GM19455 (cell line): ENCODE results near the gene KRTAP10-11.
"Not testable (repeated sequence)": the region's sequence is repeated elsewhere in the genome, so short reads cannot be mapped to it uniquely, and the experiment has no call there.

Experiments used
- ATAC-seq: cut with Tn5 transposase; IDR thresholded peaks from one replicate; pipeline ENCODE4 v1.9.1; 2021; ENCODE audit not compliant: unreplicated experiment

Gene KRTAP10-11

GRCh38 chr21:44638506-44639330, 7.5 kb upstream of the KRTAP10-11 start:
- not testable (repeated sequence) for ATAC-seq

GRCh38 chr21:44639331-44639655, 6.9 kb upstream of the KRTAP10-11 start:
- no peak for ATAC-seq

- no peak for ATAC-seq
Measured at GRCh38 chr21:44640761-44641160, 5.5 kb upstream of the KRTAP10-11 start.

GRCh38 chr21:44643741-44644310, 2.4 kb upstream of the KRTAP10-11 start:
- ATAC-seq, result no peak

- no peak for ATAC-seq
Measured at GRCh38 chr21:44644878-44645277, 1.3 kb upstream of the KRTAP10-11 start.

- no peak for ATAC-seq
Measured at GRCh38 chr21:44647222-44647552, 973 bp downstream of the KRTAP10-11 start.

GRCh38 chr21:44648557-44649311, 2.5 kb downstream of the KRTAP10-11 start:
- ATAC-seq, result no peak

- ATAC-seq, result no peak
Measured at GRCh38 chr21:44649521-44650100, 3.4 kb downstream of the KRTAP10-11 start.

GRCh38 chr21:44650265-44650972, 4.2 kb downstream of the KRTAP10-11 start:
- ATAC-seq, result no peak

- ATAC-seq, result no peak
Measured at GRCh38 chr21:44650973-44651675, 4.9 kb downstream of the KRTAP10-11 start.

GRCh38 chr21:44653123-44653522, 6.9 kb downstream of the KRTAP10-11 start:
- no peak for ATAC-seq

- no peak for ATAC-seq
Measured at GRCh38 chr21:44653656-44654575, 7.7 kb downstream of the KRTAP10-11 start.

GRCh38 chr21:44654576-44655175, 8.5 kb downstream of the KRTAP10-11 start, which contains the start of gene KRTAP12-4:
Gene KRTAP12-4, minus strand, starts transcription at chr21:44654659. Its CDS starts 45 bp downstream, at chr21:44654614.
- ATAC-seq, result no peak

GRCh38 chr21:44656868-44657267, 10.7 kb downstream of the KRTAP10-11 start:
- ATAC-seq, result no peak

- no peak for ATAC-seq
Measured at GRCh38 chr21:44657635-44658540, 11.7 kb downstream of the KRTAP10-11 start, which contains the start of gene KRTAP12-3. Gene KRTAP12-3, plus strand, starts transcription at chr21:44657932. Its CDS starts 48 bp downstream, at chr21:44657980.

GRCh38 chr21:44658541-44658910, 12.3 kb downstream of the KRTAP10-11 start:
- no peak for ATAC-seq

GRCh38 chr21:44658913-44659595, 12.8 kb downstream of the KRTAP10-11 start:
- ATAC-seq, result no peak
